Muscle layer of duodenum (tissue), 2 donors: ENCODE data around the gene ETV3L.

Experiments used
- H3K27ac ChIP-seq: one replicate; pipeline ENCODE4 v1.7.0; 2013; ENCODE audit warnings: mild to moderate bottlenecking, low read length
- H3K27me3 ChIP-seq: one replicate; pipeline ENCODE4 v1.7.0; 2013; ENCODE audit warnings: low read depth, mild to moderate bottlenecking, control low read depth, low read length
- H3K36me3 ChIP-seq, 2 donors: one replicate each; pipeline ENCODE4 v1.7.0; 2013; ENCODE audit warnings: low read length in 2 of 2, control low read depth in 1 of 2, mild to moderate bottlenecking in 1 of 2; ENCODE audit not compliant: insufficient read depth in 2 of 2, control insufficient read depth in 1 of 2
- H3K4me1 ChIP-seq, 2 donors: one replicate each; pipeline ENCODE4 v1.7.0; 2013; ENCODE audit warnings: low read length in 2 of 2, mild to moderate bottlenecking in 2 of 2, control low read depth in 1 of 2, moderate library complexity in 1 of 2; ENCODE audit not compliant: insufficient read depth in 2 of 2, control insufficient read depth in 1 of 2
- H3K4me3 ChIP-seq, 2 donors: one replicate each; pipeline ENCODE4 v1.7.0; 2013; ENCODE audit warnings: low read length in 2 of 2, low read depth in 1 of 2, mild to moderate bottlenecking in 1 of 2
- H3K9me3 ChIP-seq, 2 donors: one replicate each; pipeline ENCODE4 v1.7.0; 2013; ENCODE audit warnings: low read length in 2 of 2, control low read depth in 1 of 2, mild to moderate bottlenecking in 1 of 2; ENCODE audit not compliant: control insufficient read depth in 1 of 2
- donor health status: healthy.

The ETV3L gene

GRCh38 chr1:157112186-157112867, 12.7 kb upstream of the ETV3L start:
- Histone ChIP-seq H3K27ac (no peak overlapping the region), H3K4me3 (no peak overlapping the region), H3K9me3 (no peaks in the 10 kb centered on the region), H3K27me3 (no peaks in the 10 kb centered on the region), H3K4me1 (no peaks in the 10 kb centered on the region), H3K36me3 (no peaks in the 10 kb centered on the region)

- no peak overlapping the region for H3K4me3 ChIP-seq
- H3K9me3 ChIP-seq: no peaks in the 10 kb centered on the region
- no peak overlapping the region for H3K27ac ChIP-seq
- H3K36me3 ChIP-seq: no peaks in the 10 kb centered on the region
- no peaks in the 10 kb centered on the region for H3K27me3 ChIP-seq
- H3K4me1 ChIP-seq: no peaks in the 10 kb centered on the region
These were observed 12.0 kb upstream of the ETV3L start for GRCh38 chr1:157111396-157112165.

GRCh38 chr1:157110686-157111085, 11.1 kb upstream of the ETV3L start:
- H3K27me3 ChIP-seq: no peaks in the 10 kb centered on the region

GRCh38 chr1:157110003-157110402, 10.4 kb upstream of the ETV3L start:
- Histone ChIP-seq H3K4me1 (no peaks in the 10 kb centered on the region), H3K36me3 (no peaks in the 10 kb centered on the region), H3K27me3 (no peaks in the 10 kb centered on the region), H3K27ac (no peak overlapping the region), H3K4me3 (no peak overlapping the region), H3K9me3 (no peaks in the 10 kb centered on the region)

More at GRCh38 chr1:157110686-157111085, 11.1 kb upstream of the ETV3L start:
- no peaks in the 10 kb centered on the region for H3K36me3 ChIP-seq
- H3K4me3 ChIP-seq: no peak overlapping the region
- H3K27ac ChIP-seq: no peak overlapping the region
- no peaks in the 10 kb centered on the region for H3K9me3 ChIP-seq
- no peaks in the 10 kb centered on the region for H3K4me1 ChIP-seq

- no peak overlapping the region for H3K27ac ChIP-seq
- H3K9me3 ChIP-seq: no peaks in the 10 kb centered on the region
- no peak overlapping the region for H3K4me3 ChIP-seq
- no peaks in the 10 kb centered on the region for H3K27me3 ChIP-seq
- H3K36me3 ChIP-seq: no peaks in the 10 kb centered on the region
- H3K4me1 ChIP-seq: no peaks in the 10 kb centered on the region
These were observed 8.8 kb upstream of the ETV3L start for GRCh38 chr1:157108448-157108847.

- Histone ChIP-seq H3K4me1 (no peaks in the 10 kb centered on the region), H3K36me3 (no peaks in the 10 kb centered on the region), H3K4me3 (no peak overlapping the region), H3K27me3 (no peaks in the 10 kb centered on the region), H3K9me3 (no peaks in the 10 kb centered on the region), H3K27ac (no peak overlapping the region)
These were observed 8.1 kb upstream of the ETV3L start for GRCh38 chr1:157107702-157108101.

GRCh38 chr1:157106813-157107189, 7.2 kb upstream of the ETV3L start:
- Histone ChIP-seq H3K27ac (no peak overlapping the region), H3K27me3 (no peaks in the 10 kb centered on the region), H3K36me3 (no peaks in the 10 kb centered on the region), H3K4me1 (no peaks in the 10 kb centered on the region), H3K9me3 (no peaks in the 10 kb centered on the region), H3K4me3 (no peak overlapping the region)

GRCh38 chr1:157105988-157106812, 6.6 kb upstream of the ETV3L start:
- Histone ChIP-seq H3K27me3 (no peaks in the 10 kb centered on the region), H3K27ac (no peak overlapping the region), H3K4me1 (no peaks in the 10 kb centered on the region), H3K4me3 (no peak overlapping the region), H3K36me3 (no peaks in the 10 kb centered on the region), H3K9me3 (no peaks in the 10 kb centered on the region)

GRCh38 chr1:157105298-157105987, 5.8 kb upstream of the ETV3L start:
- Histone ChIP-seq H3K27me3 (no peaks in the 10 kb centered on the region), H3K4me3 (no peak overlapping the region), H3K9me3 (no peaks in the 10 kb centered on the region), H3K4me1 (no peaks in the 10 kb centered on the region), H3K36me3 (no peaks in the 10 kb centered on the region), H3K27ac (no peak overlapping the region)

- Histone ChIP-seq H3K4me1 (no peaks in the 10 kb centered on the region), H3K36me3 (no peaks in the 10 kb centered on the region), H3K27me3 (no peaks in the 10 kb centered on the region), H3K4me3 (no peak overlapping the region), H3K9me3 (no peaks in the 10 kb centered on the region), H3K27ac (no peak overlapping the region)
These were observed 5.1 kb upstream of the ETV3L start for GRCh38 chr1:157104598-157105293.
